Keratinocyte (primary cell): ENCODE data around the gene LRRC47. TPM values are rescaled to one million over a fixed set of nuclear protein-coding genes. Genes with fewer than 3 reads are reported as not detected.

ENCODE experiments used
- DNase-seq: peaks from one replicate; pipeline ENCODE4 v3.0.0-alpha.2; 2011; ENCODE audit warnings: low read depth, missing footprints, low spot score
- FAIRE-seq: peaks from 2 replicates; lab custom pipeline; 2011; peaks lifted over from hg19 to GRCh38; lab: Jason Lieb, UNC
- H2AFZ ChIP-seq: 2 replicates; pipeline ENCODE4 v1.6.0; 2012; ENCODE audit warnings: low read length, control low read depth, inconsistent platforms; ENCODE audit not compliant: control insufficient read depth
- H3K27ac ChIP-seq: 2 replicates; pipeline ENCODE4 v1.5.1; 2011; ENCODE audit warnings: low read length; ENCODE audit not compliant: control insufficient read depth, insufficient read depth
- H3K27me3 ChIP-seq: 3 replicates; pipeline ENCODE4 v1.6.0; 2011; ENCODE audit warnings: low read length; ENCODE audit not compliant: control insufficient read depth, insufficient read depth; ENCODE audit errors: extremely low read depth
- H3K36me3 ChIP-seq, 2 experiments: 2 replicates in 1 of 2; 3 replicates in 1 of 2; pipeline ENCODE4 v1.5.1; 2011; ENCODE audit warnings: low read length in 2 of 2, mild to moderate bottlenecking in 1 of 2; ENCODE audit not compliant: control insufficient read depth in 2 of 2, insufficient read depth in 2 of 2; ENCODE audit errors: extremely low read depth in 1 of 2
- H3K4me1 ChIP-seq: 3 replicates; pipeline ENCODE4 v1.5.1; 2011; ENCODE audit warnings: low read length; ENCODE audit not compliant: control insufficient read depth, insufficient read depth; ENCODE audit errors: extremely low read depth
- H3K4me2 ChIP-seq: 3 replicates; pipeline ENCODE4 v1.6.0; 2011; ENCODE audit warnings: low read depth, low read length; ENCODE audit not compliant: control insufficient read depth, insufficient read depth; ENCODE audit errors: extremely low read depth
- H3K4me3 ChIP-seq, 3 experiments: fragments of 200-600 bp in 1 of 3; sonication (generic) in 1 of 3; 2 replicates in 2 of 3; 3 replicates in 1 of 3; pipeline ENCODE4 v1.5.1; 2011 to 2016; ENCODE audit warnings: low read length in 3 of 3, mild to moderate bottlenecking in 3 of 3, control low read depth in 2 of 3, inconsistent platforms in 1 of 3, low read depth in 1 of 3, mixed read lengths in 1 of 3, mixed run types in 1 of 3, moderate library complexity in 1 of 3; ENCODE audit not compliant: control insufficient read depth in 2 of 3, insufficient read depth in 2 of 3; ENCODE audit errors: extremely low read depth in 1 of 3
- H3K79me2 ChIP-seq: 2 replicates; pipeline ENCODE4 v1.6.0; 2012; ENCODE audit warnings: low read length; ENCODE audit not compliant: control insufficient read depth, insufficient read depth
- H3K9ac ChIP-seq: 3 replicates; pipeline ENCODE4 v1.6.0; 2011; ENCODE audit warnings: low read length; ENCODE audit not compliant: control insufficient read depth, insufficient read depth; ENCODE audit errors: extremely low read depth
- H3K9me1 ChIP-seq: 3 replicates; pipeline ENCODE4 v1.6.0; 2011; ENCODE audit warnings: low read length; ENCODE audit not compliant: control insufficient read depth, insufficient read depth; ENCODE audit errors: extremely low read depth
- H3K9me3 ChIP-seq: 2 replicates; pipeline ENCODE4 v1.5.1; 2012; ENCODE audit warnings: low read depth, low read length; ENCODE audit not compliant: control insufficient read depth
- H4K20me1 ChIP-seq: 3 replicates; pipeline ENCODE4 v1.6.0; 2011; ENCODE audit warnings: low read length; ENCODE audit not compliant: control insufficient read depth, insufficient read depth; ENCODE audit errors: extremely low read depth
- CTCF ChIP-seq, 3 experiments: IDR thresholded peaks in 1 of 3; conservative IDR thresholded peaks in 1 of 3; optimal IDR thresholded peaks in 1 of 3; 2 replicates in 2 of 3; 3 replicates in 1 of 3; pipeline versions ENCODE3 to v1.5.1; 2011; ENCODE audit warnings: low read length in 3 of 3, mild to moderate bottlenecking in 3 of 3, moderate library complexity in 2 of 3, control low read depth in 1 of 3, inconsistent platforms in 1 of 3; ENCODE audit not compliant: insufficient read depth in 2 of 3; ENCODE audit errors: extremely low read depth in 1 of 3
- EZH2 ChIP-seq: IDR thresholded peaks from one replicate; pipeline ENCODE4 v1.6.1; 2012; ENCODE audit warnings: inconsistent platforms, mild to moderate bottlenecking, low read length, moderate library complexity
- dilution Hi-C: fragments of 300-500 bp; cut with MboI; formaldehyde crosslinking; loops from one replicate; pipeline ENCODE4 v1.7.0; 2020; ENCODE audit warnings: low sequenced_read_pairs; ENCODE audit not compliant: extremely low pct_ligation_motif_present
- polyA plus RNA-seq, 5 experiments: library from polyadenylated mRNA; depleted of rRNA in 3 of 5; stranded (reverse) in 3 of 5; stranded (forward) in 1 of 5; unstranded in 1 of 5; fragments of >200 nt; gene quantifications; 1 replicate in 1 of 5; 2 replicates in 3 of 5; 3 replicates in 1 of 5; pipeline versions ENCODE4 v1.2.1 to v1.2.3, GENCODE V29; 2011 to 2012; ENCODE audit warnings: missing spikeins in 2 of 5, low read depth in 1 of 5, low replicate concordance in 1 of 5

The LRRC47 gene
- polyA plus RNA-seq, 1 donor (not counting 4 experiments of a cell fraction or from before 2014, with no cell fraction given), result 40.1 TPM

- no peak for TF ChIP-seq EZH2
- no peak for TF ChIP-seq CTCF (optimal IDR thresholded peaks at IDR 0.05 in 1 of 3, IDR thresholded peaks at IDR 0.05 in 1 of 3, conservative IDR thresholded peaks at IDR 0.05 in 1 of 3; ENCODE audit: extremely low read depth in 1 of 3, insufficient read depth in 2 of 3, low read length in 3 of 3)
- no peaks in the 10 kb centered on the region for H3K9me1 ChIP-seq
- H3K4me2 ChIP-seq, result no peak overlapping the region
- no peaks in the 10 kb centered on the region for H3K9me3 ChIP-seq
- H2AFZ ChIP-seq, result no peak overlapping the region
- H3K27ac ChIP-seq, result no peak overlapping the region
- no peak overlapping the region for H3K4me3 ChIP-seq
- H3K4me1 ChIP-seq, result peaks cover 12% of the 10 kb centered on the region
- peaks cover 18 to 31% of the 10 kb centered on the region in 2 experiments for H3K36me3 ChIP-seq
- H3K27me3 ChIP-seq, result no peaks in the 10 kb centered on the region
- dilution Hi-C loops, result no loop called here
- no peak for FAIRE-seq
- no peak for DNase-seq
- no peaks in the 10 kb centered on the region for H4K20me1 ChIP-seq
- H3K79me2 ChIP-seq, result no peaks in the 10 kb centered on the region
- H3K9ac ChIP-seq, result no peak overlapping the region
These were observed 24.7 kb upstream of the LRRC47 start for GRCh38 chr1:3821004-3821403.

GRCh38 chr1:3820316-3820715 is 24.0 kb upstream of the LRRC47 start:
- Histone ChIP-seq H3K9me1 (no peaks in the 10 kb centered on the region), H3K9ac (no peak overlapping the region), H3K4me1 (peaks cover 12% of the 10 kb centered on the region), H3K4me2 (no peak overlapping the region), H3K36me3 (peaks cover 18 to 27% of the 10 kb centered on the region in 2 experiments), H2AFZ (no peak overlapping the region), H3K27me3 (no peaks in the 10 kb centered on the region), H3K9me3 (no peaks in the 10 kb centered on the region), H3K79me2 (no peaks in the 10 kb centered on the region), H4K20me1 (no peaks in the 10 kb centered on the region), H3K4me3 (no peak overlapping the region), H3K27ac (no peak overlapping the region)
- DNase-seq (no peak), FAIRE-seq (no peak)
- TF ChIP-seq CTCF (optimal IDR thresholded peaks at IDR 0.05 in 1 of 3, IDR thresholded peaks at IDR 0.05 in 1 of 3, conservative IDR thresholded peaks at IDR 0.05 in 1 of 3; ENCODE audit: extremely low read depth in 1 of 3, insufficient read depth in 2 of 3, low read length in 3 of 3) (no peak), EZH2 (no peak)
- dilution Hi-C loops, result no loop called here
